PC-9 (cell line): ENCODE measurements around the gene SPTBN5.

Source experiments
- EZH2 ChIP-seq: fragments of 200-600 bp; sonication (generic); IDR thresholded peaks from 2 replicates; pipeline ENCODE4 v1.8.0; 2017; ENCODE audit warnings: antibody characterized with exemption, low read depth
- TF ChIP-seq, protein P1 (sequence below): fragments of 200-600 bp; sonication (generic); conservative IDR thresholded peaks from 2 replicates; pipeline ENCODE4 v1.6.1; 2017; ENCODE audit warnings: mixed run types, antibody characterized with exemption, mild to moderate bottlenecking, moderate library complexity

- TF ChIP-seq, protein P1, sequence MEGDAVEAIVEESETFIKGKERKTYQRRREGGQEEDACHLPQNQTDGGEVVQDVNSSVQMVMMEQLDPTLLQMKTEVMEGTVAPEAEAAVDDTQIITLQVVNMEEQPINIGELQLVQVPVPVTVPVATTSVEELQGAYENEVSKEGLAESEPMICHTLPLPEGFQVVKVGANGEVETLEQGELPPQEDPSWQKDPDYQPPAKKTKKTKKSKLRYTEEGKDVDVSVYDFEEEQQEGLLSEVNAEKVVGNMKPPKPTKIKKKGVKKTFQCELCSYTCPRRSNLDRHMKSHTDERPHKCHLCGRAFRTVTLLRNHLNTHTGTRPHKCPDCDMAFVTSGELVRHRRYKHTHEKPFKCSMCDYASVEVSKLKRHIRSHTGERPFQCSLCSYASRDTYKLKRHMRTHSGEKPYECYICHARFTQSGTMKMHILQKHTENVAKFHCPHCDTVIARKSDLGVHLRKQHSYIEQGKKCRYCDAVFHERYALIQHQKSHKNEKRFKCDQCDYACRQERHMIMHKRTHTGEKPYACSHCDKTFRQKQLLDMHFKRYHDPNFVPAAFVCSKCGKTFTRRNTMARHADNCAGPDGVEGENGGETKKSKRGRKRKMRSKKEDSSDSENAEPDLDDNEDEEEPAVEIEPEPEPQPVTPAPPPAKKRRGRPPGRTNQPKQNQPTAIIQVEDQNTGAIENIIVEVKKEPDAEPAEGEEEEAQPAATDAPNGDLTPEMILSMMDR: no peak
- TF ChIP-seq EZH2: no peak
Measured at GRCh38 chr15:41932101-41932500, 38.2 kb upstream of the SPTBN5 start.
